ENCODE measurements around the gene TMEM238. TPM values are rescaled to one million over a fixed set of nuclear protein-coding genes. Genes with fewer than 3 reads are reported as not detected.

Gene TMEM238
- polyA plus RNA-seq (2013, experiment 1 of 2), result 0.14 TPM
- polyA plus RNA-seq (2013, experiment 2 of 2), result 0.14 TPM

GRCh38 chr19:55384131-55384919 is at the start of gene TMEM238:
Gene TMEM238, minus strand, starts transcription at chr19:55384292. Its CDS starts 33 bp downstream, at chr19:55384259.
- Histone ChIP-seq H2BK5ac (ENCODE audit: low read length) (no peak within 1 kb of the TSS), H3K23ac (ENCODE audit: low read depth, low read length, poor library complexity) (peak within 1 kb of the TSS; percentile 75), H3K9ac (ENCODE audit: low read depth, low read length, poor library complexity) (peak within 1 kb of the TSS; percentile 95), H3K9me3 (replicated peaks in 1 of 2; ENCODE audit: control insufficient read depth in 2 of 2, insufficient read depth in 1 of 2, low read depth in 1 of 2, low read length in 2 of 2) (peaks cover 2% of the 10 kb centered on the region in 2 donors), H3K4ac (ENCODE audit: low read length) (peak within 1 kb of the TSS; percentile 72), H3K4me3 (ENCODE audit: low read length in 2 of 2) (peak within 1 kb of the TSS; percentile 82 to 89), H3K14ac (ENCODE audit: low read length) (no peak within 1 kb of the TSS), H3K36me3 (replicated peaks in 1 of 2; ENCODE audit: control insufficient read depth in 2 of 2, insufficient read depth in 2 of 2, low read length in 2 of 2) (peaks cover 25 to 30% of the 10 kb centered on the region in 2 donors), H2AFZ (ENCODE audit: low read length) (peak within 1 kb of the TSS; percentile 92), H3K27me3 (ENCODE audit: control insufficient read depth in 3 of 3, insufficient read depth in 3 of 3, low read depth in 1 of 3, low read length in 3 of 3) (peaks cover 0 to 3% (median 0%) of the 10 kb centered on the region in 3 experiments), H2AK5ac (ENCODE audit: low read depth, low read length) (peak within 1 kb of the TSS; percentile 86), H4K91ac (ENCODE audit: low read depth, low read length, poor library complexity) (no peak within 1 kb of the TSS), H2BK120ac (ENCODE audit: low read depth, low read length) (no peak within 1 kb of the TSS), H2BK15ac (ENCODE audit: low read length) (peak within 1 kb of the TSS; percentile 46), H2BK12ac (ENCODE audit: low read length) (no peak within 1 kb of the TSS), H3K4me1 (ENCODE audit: control insufficient read depth in 2 of 2, insufficient read depth in 1 of 2, low read depth in 1 of 2, low read length in 2 of 2) (peaks cover 29 to 33% of the 10 kb centered on the region in 2 donors), H3K79me1 (ENCODE audit: low read depth, low read length) (peaks cover 21% of the 10 kb centered on the region), H4K8ac (ENCODE audit: low read depth, low read length) (no peak within 1 kb of the TSS), H3K18ac (ENCODE audit: low read length) (peak within 1 kb of the TSS; percentile 97), H3K4me2 (ENCODE audit: insufficient read depth, low read length, poor library complexity, severe bottlenecking) (peak within 1 kb of the TSS; percentile 94), H3K27ac (replicated peaks; ENCODE audit: low read length) (peak within 1 kb of the TSS; percentile 36)
- DNase-seq (ENCODE audit: low spot score), result no peak
- WGBS, 2 donors (ENCODE audit: extremely low coverage in 2 of 2, insufficient read length in 2 of 2, insufficient replicate concordance in 1 of 2), result no CpG with 5 or more reads among the region's 72 CpGs

GRCh38 chr19:55433292-55433691 is 49.2 kb upstream of the TMEM238 start:
- H3K36me3 ChIP-seq (replicated peaks in 1 of 2; ENCODE audit: control insufficient read depth in 2 of 2, insufficient read depth in 2 of 2, low read length in 2 of 2), result no peaks in the 10 kb centered on the region
- no peak overlapping the region for H3K4me2 ChIP-seq (ENCODE audit: insufficient read depth, low read length, poor library complexity, severe bottlenecking)
- no peak overlapping the region for H2BK15ac ChIP-seq (ENCODE audit: low read length)
- no peak overlapping the region for H3K14ac ChIP-seq (ENCODE audit: low read length)
- no peak overlapping the region for H3K4me3 ChIP-seq (ENCODE audit: low read length in 2 of 2)
- H2BK12ac ChIP-seq (ENCODE audit: low read length), result no peak overlapping the region
- peaks cover 0 to 15% of the 10 kb centered on the region in 2 donors for H3K9me3 ChIP-seq (replicated peaks in 1 of 2; ENCODE audit: control insufficient read depth in 2 of 2, insufficient read depth in 1 of 2, low read depth in 1 of 2, low read length in 2 of 2)
- H2AK5ac ChIP-seq (ENCODE audit: low read depth, low read length), result no peak overlapping the region
- no peak overlapping the region for H2BK120ac ChIP-seq (ENCODE audit: low read depth, low read length)
- no peak overlapping the region for H3K27ac ChIP-seq (replicated peaks; ENCODE audit: low read length)
- no peak overlapping the region for H3K4ac ChIP-seq (ENCODE audit: low read length)
- H3K27me3 ChIP-seq (ENCODE audit: control insufficient read depth in 3 of 3, insufficient read depth in 3 of 3, low read depth in 1 of 3, low read length in 3 of 3), result peaks cover 0 to 13% (median 2%) of the 10 kb centered on the region in 3 experiments
- H3K9ac ChIP-seq (ENCODE audit: low read depth, low read length, poor library complexity), result no peak overlapping the region
- H3K4me1 ChIP-seq (ENCODE audit: control insufficient read depth in 2 of 2, insufficient read depth in 1 of 2, low read depth in 1 of 2, low read length in 2 of 2), result no peaks in the 10 kb centered on the region
- H2BK5ac ChIP-seq (ENCODE audit: low read length), result no peak overlapping the region
- H3K79me1 ChIP-seq (ENCODE audit: low read depth, low read length), result peaks cover 4% of the 10 kb centered on the region
- H4K8ac ChIP-seq (ENCODE audit: low read depth, low read length), result no peak overlapping the region
- no CpG with 5 or more reads among the region's 48 CpGs for WGBS, 2 donors (ENCODE audit: extremely low coverage in 2 of 2, insufficient read length in 2 of 2, insufficient replicate concordance in 1 of 2)
- H3K23ac ChIP-seq (ENCODE audit: low read depth, low read length, poor library complexity), result no peak overlapping the region
- H3K18ac ChIP-seq (ENCODE audit: low read length), result no peak overlapping the region
- no peak overlapping the region for H2AFZ ChIP-seq (ENCODE audit: low read length)
- DNase-seq (ENCODE audit: low spot score), result no peak
- no peak overlapping the region for H4K91ac ChIP-seq (ENCODE audit: low read depth, low read length, poor library complexity)

DNA sequence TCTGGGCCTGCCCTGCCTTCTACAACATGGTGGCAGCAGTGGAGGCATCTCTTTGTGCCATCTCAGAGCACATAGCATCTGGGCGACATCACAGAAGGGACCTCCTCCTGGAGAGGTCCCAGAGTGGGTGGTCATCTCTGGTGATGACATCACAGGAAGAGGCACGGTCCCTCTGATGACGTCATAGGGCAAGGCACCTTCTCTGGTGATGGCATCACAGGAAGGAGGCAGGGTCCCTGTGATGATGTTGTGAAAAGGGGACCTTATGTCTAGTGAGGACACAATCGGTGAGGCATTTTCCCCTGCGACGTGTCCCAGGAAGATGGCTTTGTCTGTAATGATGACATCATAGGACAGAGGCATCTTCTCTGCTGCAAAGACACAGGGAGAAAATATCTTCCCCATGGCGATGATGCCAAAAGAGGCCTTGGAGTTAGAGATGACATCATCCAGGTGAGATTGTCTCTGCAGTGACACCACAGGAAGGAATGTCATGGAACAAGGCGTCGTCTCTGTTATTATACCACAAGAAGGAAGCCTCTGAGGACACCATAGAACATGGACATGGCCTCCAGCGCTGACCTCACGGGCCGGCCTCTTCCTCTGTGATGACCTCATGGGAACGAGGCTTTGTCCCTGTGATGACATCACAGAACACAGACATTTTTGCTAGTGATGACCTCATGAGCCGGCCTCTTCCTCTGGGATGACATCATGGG is 48.3 kb upstream of the TMEM238 start:
- Histone ChIP-seq H3K4me3 (ENCODE audit: low read length in 2 of 2) (no peak overlapping the region), H3K9ac (ENCODE audit: low read depth, low read length, poor library complexity) (no peak overlapping the region), H3K4me2 (ENCODE audit: insufficient read depth, low read length, poor library complexity, severe bottlenecking) (no peak overlapping the region), H2BK12ac (ENCODE audit: low read length) (no peak overlapping the region), H2BK5ac (ENCODE audit: low read length) (no peak overlapping the region), H3K14ac (ENCODE audit: low read length) (no peak overlapping the region), H3K23ac (ENCODE audit: low read depth, low read length, poor library complexity) (no peak overlapping the region), H4K91ac (ENCODE audit: low read depth, low read length, poor library complexity) (no peak overlapping the region), H3K4ac (ENCODE audit: low read length) (no peak overlapping the region), H3K79me1 (ENCODE audit: low read depth, low read length) (peaks cover 2% of the 10 kb centered on the region), H2AFZ (ENCODE audit: low read length) (no peak overlapping the region), H3K36me3 (replicated peaks in 1 of 2; ENCODE audit: control insufficient read depth in 2 of 2, insufficient read depth in 2 of 2, low read length in 2 of 2) (no peaks in the 10 kb centered on the region), H3K4me1 (ENCODE audit: control insufficient read depth in 2 of 2, insufficient read depth in 1 of 2, low read depth in 1 of 2, low read length in 2 of 2) (no peaks in the 10 kb centered on the region), H3K18ac (ENCODE audit: low read length) (no peak overlapping the region), H2AK5ac (ENCODE audit: low read depth, low read length) (no peak overlapping the region), H3K27ac (replicated peaks; ENCODE audit: low read length) (no peak overlapping the region), H3K27me3 (ENCODE audit: control insufficient read depth in 3 of 3, insufficient read depth in 3 of 3, low read depth in 1 of 3, low read length in 3 of 3) (peaks cover 0 to 11% (median 0%) of the 10 kb centered on the region in 3 experiments), H4K8ac (ENCODE audit: low read depth, low read length) (no peak overlapping the region), H2BK120ac (ENCODE audit: low read depth, low read length) (no peak overlapping the region), H2BK15ac (ENCODE audit: low read length) (no peak overlapping the region), H3K9me3 (replicated peaks in 1 of 2; ENCODE audit: control insufficient read depth in 2 of 2, insufficient read depth in 1 of 2, low read depth in 1 of 2, low read length in 2 of 2) (peaks cover 0 to 15% of the 10 kb centered on the region in 2 donors)
- DNase-seq (ENCODE audit: low spot score), result no peak
- no CpG with 5 or more reads among the region's 14 CpGs for WGBS, 2 donors (ENCODE audit: extremely low coverage in 2 of 2, insufficient read length in 2 of 2, insufficient replicate concordance in 1 of 2)

GRCh38 chr19:55431183-55431582 is 47.1 kb upstream of the TMEM238 start:
- Histone ChIP-seq H3K4me1 (ENCODE audit: control insufficient read depth in 2 of 2, insufficient read depth in 1 of 2, low read depth in 1 of 2, low read length in 2 of 2) (no peaks in the 10 kb centered on the region), H4K8ac (ENCODE audit: low read depth, low read length) (no peak overlapping the region), H3K4me3 (ENCODE audit: low read length in 2 of 2) (no peak overlapping the region), H2BK15ac (ENCODE audit: low read length) (no peak overlapping the region), H2BK5ac (ENCODE audit: low read length) (no peak overlapping the region), H3K18ac (ENCODE audit: low read length) (no peak overlapping the region), H3K4me2 (ENCODE audit: insufficient read depth, low read length, poor library complexity, severe bottlenecking) (no peak overlapping the region), H3K27me3 (ENCODE audit: control insufficient read depth in 3 of 3, insufficient read depth in 3 of 3, low read depth in 1 of 3, low read length in 3 of 3) (peaks cover 0 to 11% (median 0%) of the 10 kb centered on the region in 3 experiments), H3K27ac (replicated peaks; ENCODE audit: low read length) (no peak overlapping the region), H2BK120ac (ENCODE audit: low read depth, low read length) (no peak overlapping the region), H3K9me3 (replicated peaks in 1 of 2; ENCODE audit: control insufficient read depth in 2 of 2, insufficient read depth in 1 of 2, low read depth in 1 of 2, low read length in 2 of 2) (peaks cover 0 to 15% of the 10 kb centered on the region in 2 donors), H2AK5ac (ENCODE audit: low read depth, low read length) (no peak overlapping the region), H3K79me1 (ENCODE audit: low read depth, low read length) (peaks cover 2% of the 10 kb centered on the region), H2AFZ (ENCODE audit: low read length) (no peak overlapping the region), H3K9ac (ENCODE audit: low read depth, low read length, poor library complexity) (no peak overlapping the region), H2BK12ac (ENCODE audit: low read length) (no peak overlapping the region), H4K91ac (ENCODE audit: low read depth, low read length, poor library complexity) (no peak overlapping the region), H3K23ac (ENCODE audit: low read depth, low read length, poor library complexity) (no peak overlapping the region), H3K36me3 (replicated peaks in 1 of 2; ENCODE audit: control insufficient read depth in 2 of 2, insufficient read depth in 2 of 2, low read length in 2 of 2) (no peaks in the 10 kb centered on the region), H3K4ac (ENCODE audit: low read length) (no peak overlapping the region), H3K14ac (ENCODE audit: low read length) (no peak overlapping the region)
- DNase-seq (ENCODE audit: low spot score), result no peak
- no CpG with 5 or more reads among the region's 1 CpG for WGBS, 2 donors (ENCODE audit: extremely low coverage in 2 of 2, insufficient read length in 2 of 2, insufficient replicate concordance in 1 of 2)

Measured in neuronal stem cell (in vitro differentiated cells).